ENCODE measurements around the gene MT1G.

DNA sequence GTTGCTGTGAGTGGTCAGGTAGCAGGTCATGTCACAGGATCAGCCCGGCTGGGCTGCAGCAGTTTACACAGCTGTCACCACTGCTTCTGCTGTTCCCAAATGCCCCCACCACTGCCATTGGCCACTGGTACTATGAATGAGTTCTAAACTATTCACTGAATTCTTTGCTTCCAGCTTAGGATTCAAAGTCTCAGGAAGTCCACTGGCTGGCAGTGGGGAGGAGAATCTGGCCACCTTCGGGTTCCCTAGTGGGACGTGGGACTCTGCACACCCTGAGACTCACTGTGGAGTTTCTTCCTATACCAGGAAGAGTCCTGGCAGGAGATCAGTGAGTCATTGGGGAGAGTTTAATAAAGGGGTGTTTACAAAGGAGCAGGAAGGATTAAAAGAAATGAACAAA is 21.3 kb upstream of the MT1G start:
- TF ChIP-seq, protein P1, sequence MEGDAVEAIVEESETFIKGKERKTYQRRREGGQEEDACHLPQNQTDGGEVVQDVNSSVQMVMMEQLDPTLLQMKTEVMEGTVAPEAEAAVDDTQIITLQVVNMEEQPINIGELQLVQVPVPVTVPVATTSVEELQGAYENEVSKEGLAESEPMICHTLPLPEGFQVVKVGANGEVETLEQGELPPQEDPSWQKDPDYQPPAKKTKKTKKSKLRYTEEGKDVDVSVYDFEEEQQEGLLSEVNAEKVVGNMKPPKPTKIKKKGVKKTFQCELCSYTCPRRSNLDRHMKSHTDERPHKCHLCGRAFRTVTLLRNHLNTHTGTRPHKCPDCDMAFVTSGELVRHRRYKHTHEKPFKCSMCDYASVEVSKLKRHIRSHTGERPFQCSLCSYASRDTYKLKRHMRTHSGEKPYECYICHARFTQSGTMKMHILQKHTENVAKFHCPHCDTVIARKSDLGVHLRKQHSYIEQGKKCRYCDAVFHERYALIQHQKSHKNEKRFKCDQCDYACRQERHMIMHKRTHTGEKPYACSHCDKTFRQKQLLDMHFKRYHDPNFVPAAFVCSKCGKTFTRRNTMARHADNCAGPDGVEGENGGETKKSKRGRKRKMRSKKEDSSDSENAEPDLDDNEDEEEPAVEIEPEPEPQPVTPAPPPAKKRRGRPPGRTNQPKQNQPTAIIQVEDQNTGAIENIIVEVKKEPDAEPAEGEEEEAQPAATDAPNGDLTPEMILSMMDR (IDR thresholded peaks at IDR 0.05), result no peak
- no peak for TF ChIP-seq FOSL2 (IDR thresholded peaks at IDR 0.05; ENCODE audit: borderline replicate concordance, low read depth)
- TF ChIP-seq CHD2 (IDR thresholded peaks at IDR 0.05; ENCODE audit: low read length, partially characterized antibody), result no peak
- no peak for TF ChIP-seq PBX3 (IDR thresholded peaks at IDR 0.05)
- TF ChIP-seq MAX (IDR thresholded peaks at IDR 0.05; ENCODE audit: low read depth), result no peak
- TF ChIP-seq, protein P2, sequence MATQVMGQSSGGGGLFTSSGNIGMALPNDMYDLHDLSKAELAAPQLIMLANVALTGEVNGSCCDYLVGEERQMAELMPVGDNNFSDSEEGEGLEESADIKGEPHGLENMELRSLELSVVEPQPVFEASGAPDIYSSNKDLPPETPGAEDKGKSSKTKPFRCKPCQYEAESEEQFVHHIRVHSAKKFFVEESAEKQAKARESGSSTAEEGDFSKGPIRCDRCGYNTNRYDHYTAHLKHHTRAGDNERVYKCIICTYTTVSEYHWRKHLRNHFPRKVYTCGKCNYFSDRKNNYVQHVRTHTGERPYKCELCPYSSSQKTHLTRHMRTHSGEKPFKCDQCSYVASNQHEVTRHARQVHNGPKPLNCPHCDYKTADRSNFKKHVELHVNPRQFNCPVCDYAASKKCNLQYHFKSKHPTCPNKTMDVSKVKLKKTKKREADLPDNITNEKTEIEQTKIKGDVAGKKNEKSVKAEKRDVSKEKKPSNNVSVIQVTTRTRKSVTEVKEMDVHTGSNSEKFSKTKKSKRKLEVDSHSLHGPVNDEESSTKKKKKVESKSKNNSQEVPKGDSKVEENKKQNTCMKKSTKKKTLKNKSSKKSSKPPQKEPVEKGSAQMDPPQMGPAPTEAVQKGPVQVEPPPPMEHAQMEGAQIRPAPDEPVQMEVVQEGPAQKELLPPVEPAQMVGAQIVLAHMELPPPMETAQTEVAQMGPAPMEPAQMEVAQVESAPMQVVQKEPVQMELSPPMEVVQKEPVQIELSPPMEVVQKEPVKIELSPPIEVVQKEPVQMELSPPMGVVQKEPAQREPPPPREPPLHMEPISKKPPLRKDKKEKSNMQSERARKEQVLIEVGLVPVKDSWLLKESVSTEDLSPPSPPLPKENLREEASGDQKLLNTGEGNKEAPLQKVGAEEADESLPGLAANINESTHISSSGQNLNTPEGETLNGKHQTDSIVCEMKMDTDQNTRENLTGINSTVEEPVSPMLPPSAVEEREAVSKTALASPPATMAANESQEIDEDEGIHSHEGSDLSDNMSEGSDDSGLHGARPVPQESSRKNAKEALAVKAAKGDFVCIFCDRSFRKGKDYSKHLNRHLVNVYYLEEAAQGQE (IDR thresholded peaks at IDR 0.05; ENCODE audit: low read depth, low read length), result no peak
- no peak for TF ChIP-seq YY1 (IDR thresholded peaks at IDR 0.05; ENCODE audit: low read depth)
- TF ChIP-seq ELF1 (IDR thresholded peaks at IDR 0.05), result no peak
- TF ChIP-seq, protein P3, sequence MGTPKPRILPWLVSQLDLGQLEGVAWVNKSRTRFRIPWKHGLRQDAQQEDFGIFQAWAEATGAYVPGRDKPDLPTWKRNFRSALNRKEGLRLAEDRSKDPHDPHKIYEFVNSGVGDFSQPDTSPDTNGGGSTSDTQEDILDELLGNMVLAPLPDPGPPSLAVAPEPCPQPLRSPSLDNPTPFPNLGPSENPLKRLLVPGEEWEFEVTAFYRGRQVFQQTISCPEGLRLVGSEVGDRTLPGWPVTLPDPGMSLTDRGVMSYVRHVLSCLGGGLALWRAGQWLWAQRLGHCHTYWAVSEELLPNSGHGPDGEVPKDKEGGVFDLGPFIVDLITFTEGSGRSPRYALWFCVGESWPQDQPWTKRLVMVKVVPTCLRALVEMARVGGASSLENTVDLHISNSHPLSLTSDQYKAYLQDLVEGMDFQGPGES (IDR thresholded peaks at IDR 0.05; ENCODE audit: low read depth, low read length), result no peak
- no peak for TF ChIP-seq RFX5 (IDR thresholded peaks at IDR 0.05; ENCODE audit: low read length)
- TF ChIP-seq, protein P4, sequence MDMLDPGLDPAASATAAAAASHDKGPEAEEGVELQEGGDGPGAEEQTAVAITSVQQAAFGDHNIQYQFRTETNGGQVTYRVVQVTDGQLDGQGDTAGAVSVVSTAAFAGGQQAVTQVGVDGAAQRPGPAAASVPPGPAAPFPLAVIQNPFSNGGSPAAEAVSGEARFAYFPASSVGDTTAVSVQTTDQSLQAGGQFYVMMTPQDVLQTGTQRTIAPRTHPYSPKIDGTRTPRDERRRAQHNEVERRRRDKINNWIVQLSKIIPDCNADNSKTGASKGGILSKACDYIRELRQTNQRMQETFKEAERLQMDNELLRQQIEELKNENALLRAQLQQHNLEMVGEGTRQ (IDR thresholded peaks at IDR 0.05; ENCODE audit: borderline replicate concordance, low read depth, low read length), result no peak
- TF ChIP-seq RCOR1 (IDR thresholded peaks at IDR 0.05; ENCODE audit: low read length), result no peak
- no peak for TF ChIP-seq MXI1 (IDR thresholded peaks at IDR 0.05; ENCODE audit: low read depth, low read length)

Data from SK-N-SH (cell line).